Fibroblast of villous mesenchyme (primary cell): Measurements from ENCODE around the gene KREMEN2. TPM values are rescaled to one million over a fixed set of nuclear protein-coding genes. Genes with fewer than 3 reads are reported as not detected.
"Not testable (repeated sequence)": the region's sequence is repeated elsewhere in the genome, so short reads cannot be mapped to it uniquely, and the experiment has no call there.

Source experiments
- DNase-seq: peaks from one replicate; pipeline ENCODE4 v3.0.0-alpha.2; 2010; ENCODE audit warnings: low read depth
- H3K4me3 ChIP-seq: 2 replicates; pipeline ENCODE4 v1.5.1; 2011; ENCODE audit warnings: low read depth, mild to moderate bottlenecking, low read length
- total RNA-seq: library from RNA; depleted of rRNA; stranded (reverse); fragments of >200 nt; gene quantifications from 2 replicates; pipeline ENCODE4 v1.2.3, GENCODE V29; 2012
- TF ChIP-seq, protein P1 (sequence below): IDR thresholded peaks from 2 replicates; pipeline ENCODE4 v1.5.1; 2012; ENCODE audit warnings: low read depth, mild to moderate bottlenecking, low read length; ENCODE audit not compliant: insufficient read depth

Gene KREMEN2
- total RNA-seq, 1 donor, result under 0.01 TPM

GRCh38 chr16:2925951-2926649 is 38.0 kb upstream of the KREMEN2 start:
- DNase-seq, result no peak
- no peak overlapping the region for H3K4me3 ChIP-seq
- TF ChIP-seq, protein P1, sequence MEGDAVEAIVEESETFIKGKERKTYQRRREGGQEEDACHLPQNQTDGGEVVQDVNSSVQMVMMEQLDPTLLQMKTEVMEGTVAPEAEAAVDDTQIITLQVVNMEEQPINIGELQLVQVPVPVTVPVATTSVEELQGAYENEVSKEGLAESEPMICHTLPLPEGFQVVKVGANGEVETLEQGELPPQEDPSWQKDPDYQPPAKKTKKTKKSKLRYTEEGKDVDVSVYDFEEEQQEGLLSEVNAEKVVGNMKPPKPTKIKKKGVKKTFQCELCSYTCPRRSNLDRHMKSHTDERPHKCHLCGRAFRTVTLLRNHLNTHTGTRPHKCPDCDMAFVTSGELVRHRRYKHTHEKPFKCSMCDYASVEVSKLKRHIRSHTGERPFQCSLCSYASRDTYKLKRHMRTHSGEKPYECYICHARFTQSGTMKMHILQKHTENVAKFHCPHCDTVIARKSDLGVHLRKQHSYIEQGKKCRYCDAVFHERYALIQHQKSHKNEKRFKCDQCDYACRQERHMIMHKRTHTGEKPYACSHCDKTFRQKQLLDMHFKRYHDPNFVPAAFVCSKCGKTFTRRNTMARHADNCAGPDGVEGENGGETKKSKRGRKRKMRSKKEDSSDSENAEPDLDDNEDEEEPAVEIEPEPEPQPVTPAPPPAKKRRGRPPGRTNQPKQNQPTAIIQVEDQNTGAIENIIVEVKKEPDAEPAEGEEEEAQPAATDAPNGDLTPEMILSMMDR, result no peak

DNA sequence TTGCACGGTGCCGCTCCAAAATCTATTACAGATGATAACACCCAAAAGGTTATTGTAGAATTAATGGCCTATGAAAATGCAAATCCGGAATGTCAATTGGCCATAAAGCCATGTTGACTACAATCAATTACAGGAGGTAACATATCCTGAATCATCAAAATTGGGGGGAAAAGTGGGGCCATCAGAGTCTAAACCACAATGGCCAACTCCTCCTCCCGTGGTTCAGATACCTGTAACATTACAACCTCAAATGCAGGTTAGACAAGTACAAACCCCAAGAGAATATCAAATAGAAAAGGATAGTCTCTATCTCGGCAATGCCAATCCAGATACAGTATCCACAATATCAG is 37.5 kb upstream of the KREMEN2 start:
- H3K4me3 ChIP-seq, result peak overlapping the region; percentile 21
- DNase-seq, result no peak
- TF ChIP-seq, protein P1, result no peak

- peak; percentile 89 for DNase-seq
- peak overlapping the region; percentile 21 for H3K4me3 ChIP-seq
Measured at GRCh38 chr16:2927010-2927646, 36.9 kb upstream of the KREMEN2 start.

DNA sequence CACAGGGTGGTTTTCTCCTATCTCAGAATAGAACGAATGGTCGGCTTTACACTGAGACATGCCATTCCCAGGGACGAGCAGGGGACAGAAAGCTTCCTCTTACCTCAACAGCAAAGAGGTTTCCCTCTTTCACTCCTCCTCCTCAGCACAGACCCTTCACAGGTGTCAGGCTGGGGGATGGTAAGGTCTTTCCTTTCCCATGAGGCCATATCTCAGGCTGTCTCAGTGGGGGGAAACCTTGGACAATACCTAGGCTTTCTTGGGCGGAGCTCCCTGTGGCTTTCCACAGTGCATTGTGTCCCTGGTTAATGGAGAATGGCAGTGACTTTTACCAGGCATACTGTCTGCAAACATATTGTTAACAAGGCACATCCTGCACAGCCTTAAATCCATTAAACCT is 35.9 kb upstream of the KREMEN2 start:
- not testable (repeated sequence) for DNase-seq

More at GRCh38 chr16:2927010-2927646, 36.9 kb upstream of the KREMEN2 start:
- TF ChIP-seq, protein P1, result peak; percentile 89

DNA sequence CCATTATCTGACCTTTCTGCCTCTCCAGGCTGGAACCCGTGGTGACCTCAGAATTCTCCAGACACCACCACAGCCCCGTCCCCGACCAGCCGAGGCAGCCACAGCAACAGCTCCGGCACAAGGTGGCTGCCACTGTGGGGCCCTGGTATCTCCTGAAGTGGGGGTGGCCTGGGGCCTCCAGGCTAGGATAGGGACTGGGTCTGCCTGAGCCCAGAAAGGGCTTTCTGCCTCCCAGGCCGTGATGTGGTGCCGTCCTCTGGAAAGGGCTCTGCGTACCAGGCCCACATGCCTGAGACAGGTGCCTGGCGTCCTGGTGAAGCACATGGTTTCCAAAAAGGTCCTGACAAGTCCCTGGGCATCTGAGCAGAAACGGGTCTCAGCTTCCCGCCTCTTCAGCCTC is 35.3 kb upstream of the KREMEN2 start:
- DNase-seq, result no peak
- TF ChIP-seq, protein P1, result no peak
- H3K4me3 ChIP-seq, result no peak overlapping the region

More for the DNA sequence above, 35.9 kb upstream of the KREMEN2 start:
- H3K4me3 ChIP-seq, result not testable (repeated sequence)

GRCh38 chr16:2929693-2930092 is 34.4 kb upstream of the KREMEN2 start:
- TF ChIP-seq, protein P1, result no peak
- DNase-seq, result no peak

GRCh38 chr16:2930236-2930635 is 33.8 kb upstream of the KREMEN2 start:
- no peak overlapping the region for H3K4me3 ChIP-seq
- DNase-seq, result no peak
- TF ChIP-seq, protein P1, result no peak

More at GRCh38 chr16:2929693-2930092, 34.4 kb upstream of the KREMEN2 start:
- no peak overlapping the region for H3K4me3 ChIP-seq

DNA sequence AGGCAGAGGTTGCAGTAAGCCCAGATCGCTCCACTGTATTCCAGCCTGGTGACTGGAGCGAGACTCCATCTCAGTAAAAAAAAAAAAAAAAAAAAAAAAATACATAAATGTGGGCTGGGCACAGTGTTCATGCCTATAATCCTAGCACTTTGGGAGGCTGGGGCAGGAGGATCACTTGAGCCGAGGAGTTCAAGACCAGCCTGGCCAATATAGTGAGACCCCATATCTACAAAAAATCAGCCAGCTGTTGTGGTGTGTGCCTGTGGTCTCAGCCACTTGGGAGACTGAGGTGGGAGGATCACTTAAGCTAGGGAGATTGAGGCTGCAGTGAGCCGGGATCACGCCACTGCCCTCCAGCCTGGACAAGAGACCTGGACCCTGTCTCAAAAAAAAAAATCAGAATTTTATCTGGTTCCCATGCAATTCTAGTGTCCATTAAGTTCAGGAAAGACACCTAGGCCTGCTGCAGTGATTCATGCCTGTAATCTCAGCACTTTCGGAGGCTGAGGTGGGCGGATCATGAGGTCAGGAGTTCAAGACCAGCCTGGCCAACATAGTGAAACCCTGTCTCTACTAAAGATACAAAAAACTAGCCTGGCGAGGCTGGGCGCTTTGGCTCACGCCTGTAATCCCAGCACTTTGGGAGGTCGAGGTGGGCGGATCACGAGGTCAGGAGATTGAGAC is 32.7 kb upstream of the KREMEN2 start:
- not testable (repeated sequence) for DNase-seq, H3K4me3 ChIP-seq
